Transverse colon (tissue), 4 donors: Measurements from ENCODE around the gene RBL1.
"Not testable (repeated sequence)": the region's sequence is repeated elsewhere in the genome, so short reads cannot be mapped to it uniquely, and the experiment has no call there.

Experiments used
- EP300 ChIP-seq: sonication (generic); formaldehyde crosslinking; IDR thresholded peaks from one replicate; pipeline ENCODE4 v1.6.1; 2017; ENCODE audit warnings: antibody characterized with exemption, low read depth
- POLR2A ChIP-seq: fragments of 450-650 bp; IDR thresholded peaks from one replicate; pipeline ENCODE4 v1.6.1; 2016; ENCODE audit warnings: antibody characterized with exemption, mild to moderate bottlenecking, moderate library complexity
- POLR2AphosphoS5 ChIP-seq, 3 donors: sonication (generic); formaldehyde crosslinking; IDR thresholded peaks; one replicate each; pipeline ENCODE4 v1.6.1; 2016; ENCODE audit warnings: antibody characterized with exemption in 3 of 3
- TF ChIP-seq, protein P1 (sequence below), 5 experiments: fragments of 200-600 bp in 3 of 5; fragments of 450-650 bp in 2 of 5; sonication (generic) in 3 of 5; IDR thresholded peaks; 1 replicate in 2 of 5; 2 replicates in 3 of 5; pipeline ENCODE4 v1.5.1; 2016 to 2017; ENCODE audit warnings: antibody characterized with exemption in 5 of 5, inconsistent platforms in 3 of 5, mild to moderate bottlenecking in 2 of 5, moderate library complexity in 1 of 5

DNA sequence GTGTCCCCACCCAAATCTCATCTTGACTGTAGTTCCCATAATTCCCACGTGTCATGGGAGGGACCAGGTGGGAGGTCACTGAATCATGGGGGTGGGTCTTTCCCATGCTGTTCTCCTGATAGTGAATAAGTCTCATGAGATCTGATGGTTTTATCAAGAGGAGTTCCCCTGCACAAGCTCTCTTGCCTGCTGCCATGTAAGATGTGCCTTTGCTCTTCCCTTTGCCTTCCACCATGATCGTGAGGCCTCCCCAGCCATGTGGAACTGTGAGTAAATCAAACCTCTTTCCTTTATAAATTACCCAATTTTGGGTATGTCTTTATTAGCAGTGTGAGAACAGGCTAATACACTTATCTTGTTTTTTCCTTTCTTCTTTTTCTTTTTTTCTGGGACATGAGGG is 56.4 kb downstream of the RBL1 start:
- TF ChIP-seq, protein P1, sequence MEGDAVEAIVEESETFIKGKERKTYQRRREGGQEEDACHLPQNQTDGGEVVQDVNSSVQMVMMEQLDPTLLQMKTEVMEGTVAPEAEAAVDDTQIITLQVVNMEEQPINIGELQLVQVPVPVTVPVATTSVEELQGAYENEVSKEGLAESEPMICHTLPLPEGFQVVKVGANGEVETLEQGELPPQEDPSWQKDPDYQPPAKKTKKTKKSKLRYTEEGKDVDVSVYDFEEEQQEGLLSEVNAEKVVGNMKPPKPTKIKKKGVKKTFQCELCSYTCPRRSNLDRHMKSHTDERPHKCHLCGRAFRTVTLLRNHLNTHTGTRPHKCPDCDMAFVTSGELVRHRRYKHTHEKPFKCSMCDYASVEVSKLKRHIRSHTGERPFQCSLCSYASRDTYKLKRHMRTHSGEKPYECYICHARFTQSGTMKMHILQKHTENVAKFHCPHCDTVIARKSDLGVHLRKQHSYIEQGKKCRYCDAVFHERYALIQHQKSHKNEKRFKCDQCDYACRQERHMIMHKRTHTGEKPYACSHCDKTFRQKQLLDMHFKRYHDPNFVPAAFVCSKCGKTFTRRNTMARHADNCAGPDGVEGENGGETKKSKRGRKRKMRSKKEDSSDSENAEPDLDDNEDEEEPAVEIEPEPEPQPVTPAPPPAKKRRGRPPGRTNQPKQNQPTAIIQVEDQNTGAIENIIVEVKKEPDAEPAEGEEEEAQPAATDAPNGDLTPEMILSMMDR (IDR thresholded peaks at IDR 0.05), result not testable (repeated sequence)
- TF ChIP-seq POLR2AphosphoS5 (IDR thresholded peaks at IDR 0.05); POLR2A; EP300: not testable (repeated sequence)
